Loucy (cell line): ENCODE data around the gene NOL9.

Experiments
- H2AFZ ChIP-seq: fragments of 200-600 bp; sonication (generic); 2 replicates; pipeline ENCODE4 v1.6.0; 2016; ENCODE audit warnings: antibody characterized with exemption, mild to moderate bottlenecking, low read length, moderate library complexity
- H3F3A ChIP-seq: fragments of 200-600 bp; 2 replicates; pipeline ENCODE4 v1.6.0; 2016; ENCODE audit warnings: antibody characterized with exemption, low read depth, mild to moderate bottlenecking
- H3K27me3 ChIP-seq: fragments of 200-600 bp; sonication (generic); 2 replicates; pipeline ENCODE4 v1.6.1; 2014; ENCODE audit warnings: low read length, mild to moderate bottlenecking; ENCODE audit not compliant: insufficient read depth, poor library complexity, severe bottlenecking
- H3K36me3 ChIP-seq: fragments of 200-600 bp; sonication (generic); 2 replicates; pipeline ENCODE4 v1.6.1; 2016; ENCODE audit warnings: low read length; ENCODE audit not compliant: insufficient read depth
- H3K4me1 ChIP-seq: fragments of 200-600 bp; sonication (generic); 2 replicates; pipeline ENCODE4 v1.5.1; 2014; ENCODE audit warnings: low read length, mild to moderate bottlenecking; ENCODE audit not compliant: insufficient read depth, poor library complexity, severe bottlenecking
- H3K4me2 ChIP-seq: fragments of 200-600 bp; sonication (generic); 2 replicates; pipeline ENCODE4 v1.6.0; 2014; ENCODE audit warnings: antibody characterized with exemption, low read length, low read depth, mild to moderate bottlenecking; ENCODE audit not compliant: poor library complexity, severe bottlenecking
- H3K4me3 ChIP-seq: fragments of 200-600 bp; sonication (generic); 2 replicates; pipeline ENCODE4 v1.5.1; 2014; ENCODE audit warnings: low read length, mild to moderate bottlenecking, mixed read lengths; ENCODE audit not compliant: poor library complexity, severe bottlenecking
- H3K79me2 ChIP-seq: fragments of 200-600 bp; sonication (generic); 2 replicates; pipeline ENCODE4 v1.6.1; 2014; ENCODE audit warnings: low read length; ENCODE audit not compliant: insufficient read depth
- H3K9ac ChIP-seq: fragments of 200-600 bp; sonication (generic); 2 replicates; pipeline ENCODE4 v1.6.0; 2014; ENCODE audit warnings: mild to moderate bottlenecking, low read depth, low read length, moderate library complexity; ENCODE audit not compliant: poor library complexity, severe bottlenecking
- H3K9me2 ChIP-seq: fragments of 200-600 bp; sonication (generic); replicated peaks from 2 replicates; pipeline ENCODE4 v1.6.1; 2016; ENCODE audit warnings: low read depth, low read length, mixed read lengths
- H3K9me3 ChIP-seq: fragments of 200-600 bp; sonication (generic); 2 replicates; pipeline ENCODE4 v1.6.1; 2014; ENCODE audit warnings: mild to moderate bottlenecking, antibody characterized with exemption, low read length, low read depth; ENCODE audit not compliant: insufficient read depth
- H4K20me1 ChIP-seq: fragments of 200-600 bp; sonication (generic); 2 replicates; pipeline ENCODE4 v1.6.0; 2014; ENCODE audit warnings: antibody characterized with exemption, low read length, mild to moderate bottlenecking; ENCODE audit not compliant: insufficient read depth, poor library complexity, severe bottlenecking
- CTCF ChIP-seq: fragments of 200-600 bp; sonication (generic); conservative IDR thresholded peaks from 2 replicates; pipeline ENCODE4 v1.5.1; 2014; ENCODE audit warnings: mild to moderate bottlenecking, antibody characterized with exemption, low read length
- EZH2phosphoT487 ChIP-seq: fragments of 200-600 bp; IDR thresholded peaks from 2 replicates; pipeline ENCODE4 v1.6.1; 2018; ENCODE audit warnings: antibody characterized with exemption, mild to moderate bottlenecking, moderate library complexity, borderline replicate concordance

The NOL9 gene

GRCh38 chr1:6496890-6497214, 57.5 kb downstream of the NOL9 start:
- Histone ChIP-seq H3K4me1 (peaks cover 24% of the 10 kb centered on the region), H3K9ac (peak overlapping the region; percentile 47), H3K4me2 (peak overlapping the region; percentile 72), H2AFZ (no peak overlapping the region), H3K36me3 (no peaks in the 10 kb centered on the region), H3K9me2 (no peaks in the 10 kb centered on the region), H3K27me3 (no peaks in the 10 kb centered on the region), H3K4me3 (peak overlapping the region; percentile 64), H3F3A (no peaks in the 10 kb centered on the region), H3K9me3 (no peaks in the 10 kb centered on the region), H3K79me2 (no peaks in the 10 kb centered on the region), H4K20me1 (no peaks in the 10 kb centered on the region)
- TF ChIP-seq CTCF = no peak
- TF ChIP-seq EZH2phosphoT487 = no peak

- H3K4me2 ChIP-seq = peak overlapping the region; percentile 72
Observed at GRCh38 chr1:6496365-6496721, 58.0 kb downstream of the NOL9 start.

GRCh38 chr1:6495540-6496364, 58.6 kb downstream of the NOL9 start:
- TF ChIP-seq EZH2phosphoT487 = no peak
- TF ChIP-seq CTCF = no peak
- no peaks in the 10 kb centered on the region for H3K9me2 ChIP-seq
- peaks cover 33% of the 10 kb centered on the region for H3K4me1 ChIP-seq
- no peaks in the 10 kb centered on the region for H3K36me3 ChIP-seq
- H3K4me2 ChIP-seq = peak overlapping the region; percentile 72
- H3K9me3 ChIP-seq = no peaks in the 10 kb centered on the region
- H4K20me1 ChIP-seq = no peaks in the 10 kb centered on the region
- no peak overlapping the region for H3K9ac ChIP-seq
- H3K27me3 ChIP-seq = no peaks in the 10 kb centered on the region
- 0 out of 2 replicates have a peak, but pooled peaks cover 4% of the 10 kb centered on the region for H3K79me2 ChIP-seq
- H3F3A ChIP-seq = peaks cover 5% of the 10 kb centered on the region; the same call in 1 of the 2 replicates
- no peak overlapping the region for H3K4me3 ChIP-seq
- H2AFZ ChIP-seq = no peak overlapping the region

More at GRCh38 chr1:6496365-6496721, 58.0 kb downstream of the NOL9 start:
- H3K4me1 ChIP-seq = peaks cover 30% of the 10 kb centered on the region
- no peaks in the 10 kb centered on the region for H4K20me1 ChIP-seq
- no peak overlapping the region for H2AFZ ChIP-seq
- TF ChIP-seq EZH2phosphoT487 (no peak), CTCF (no peak)
- peak overlapping the region; percentile 47 for H3K9ac ChIP-seq
- H3K9me3 ChIP-seq = no peaks in the 10 kb centered on the region
- no peaks in the 10 kb centered on the region for H3K9me2 ChIP-seq
- no peaks in the 10 kb centered on the region for H3K27me3 ChIP-seq
- H3F3A ChIP-seq = peaks cover 3% of the 10 kb centered on the region; the same call in 1 of the 2 replicates
- peak overlapping the region; percentile 64 for H3K4me3 ChIP-seq
- no peaks in the 10 kb centered on the region for H3K36me3 ChIP-seq
- H3K79me2 ChIP-seq = 0 out of 2 replicates have a peak, but pooled peaks cover under 1% of the 10 kb centered on the region
